HepG2 (cell line): ENCODE data around the gene RFC1. TPM values are rescaled to one million over a fixed set of nuclear protein-coding genes. Genes with fewer than 3 reads are reported as not detected.

ENCODE experiments used
- CHD2 ChIP-seq: IDR thresholded peaks from 2 replicates; pipeline ENCODE4 v1.6.1; 2011; ENCODE audit warnings: low read depth, low read length, improper control_type of control experiment
- ETV6 ChIP-seq: sonication (generic); formaldehyde crosslinking; conservative IDR thresholded peaks from 2 replicates; pipeline ENCODE4 v1.4.0; 2020; ENCODE audit warnings: missing genetic modification reagents
- FOXC1 ChIP-seq: sonication (generic); formaldehyde crosslinking; IDR thresholded peaks from 2 replicates; pipeline ENCODE4 v1.8.0; 2022; ENCODE audit warnings: mild to moderate bottlenecking, missing genetic modification reagents, borderline replicate concordance
- KDM4B ChIP-seq: sonication (generic); formaldehyde crosslinking; IDR thresholded peaks from 2 replicates; pipeline ENCODE4 v1.4.0; 2020; ENCODE audit warnings: missing genetic modification reagents
- MED13 ChIP-seq: sonication (generic); formaldehyde crosslinking; IDR thresholded peaks from 2 replicates; pipeline ENCODE4 v1.5.0; 2020; ENCODE audit warnings: missing genetic modification reagents
- MEIS2 ChIP-seq: sonication (generic); formaldehyde crosslinking; IDR thresholded peaks from 2 replicates; pipeline ENCODE4 v1.9.0; 2021; ENCODE audit warnings: mild to moderate bottlenecking, missing genetic modification reagents
- RAD21 ChIP-seq: fragments of 450-650 bp; formaldehyde crosslinking; IDR thresholded peaks from 2 replicates; pipeline ENCODE4 v1.5.0; 2020; ENCODE audit warnings: mild to moderate bottlenecking
- RAD51 ChIP-seq: fragments of 450-650 bp; IDR thresholded peaks from 2 replicates; pipeline ENCODE4 v1.6.1; 2016; ENCODE audit warnings: borderline replicate concordance
- RXRA ChIP-seq: sonication (generic); formaldehyde crosslinking; IDR thresholded peaks from 2 replicates; pipeline ENCODE4 v1.5.1; 2020; ENCODE audit warnings: missing genetic modification reagents
- SALL1 ChIP-seq: sonication (generic); formaldehyde crosslinking; IDR thresholded peaks from 2 replicates; pipeline ENCODE4 v1.8.0; 2022; ENCODE audit warnings: mild to moderate bottlenecking, missing genetic modification reagents
- SIN3B ChIP-seq: fragments of 150-350 bp; IDR thresholded peaks from 2 replicates; pipeline ENCODE4 v1.6.1; 2014; ENCODE audit warnings: low read length
- TEAD2 ChIP-seq: sonication (generic); formaldehyde crosslinking; IDR thresholded peaks from 2 replicates; pipeline ENCODE4 v1.9.0; 2021; ENCODE audit warnings: missing genetic modification reagents
- ZBTB1 ChIP-seq: sonication (generic); formaldehyde crosslinking; IDR thresholded peaks from 2 replicates; pipeline ENCODE4 v1.4.0; 2020; ENCODE audit warnings: missing genetic modification reagents, borderline replicate concordance
- ZKSCAN8 ChIP-seq: IDR thresholded peaks from 2 replicates; pipeline ENCODE4 v1.6.1; 2016; ENCODE audit warnings: borderline replicate concordance, missing genetic modification reagents, missing compliant biosample characterization
- ZNF124 ChIP-seq: sonication (generic); formaldehyde crosslinking; IDR thresholded peaks from 2 replicates; pipeline ENCODE4 v1.4.0; 2020; ENCODE audit warnings: missing genetic modification reagents
- ZNF317 ChIP-seq: sonication (generic); formaldehyde crosslinking; IDR thresholded peaks from 2 replicates; pipeline ENCODE4 v1.5.0; 2020; ENCODE audit warnings: mild to moderate bottlenecking, missing genetic modification reagents
- ZNF34 ChIP-seq: sonication (generic); formaldehyde crosslinking; IDR thresholded peaks from 2 replicates; pipeline ENCODE4 v1.4.0; 2020; ENCODE audit warnings: mild to moderate bottlenecking, missing genetic modification reagents, borderline replicate concordance
- ZNF546 ChIP-seq: sonication (generic); formaldehyde crosslinking; conservative IDR thresholded peaks from 2 replicates; pipeline ENCODE4 v1.8.1; 2023; ENCODE audit warnings: mild to moderate bottlenecking, missing genetic modification reagents
- ZNF709 ChIP-seq: sonication (generic); formaldehyde crosslinking; IDR thresholded peaks from 2 replicates; pipeline ENCODE4 v1.5.0; 2020; ENCODE audit warnings: mild to moderate bottlenecking, missing genetic modification reagents
- ZNF746 ChIP-seq: sonication (generic); formaldehyde crosslinking; IDR thresholded peaks from 2 replicates; pipeline ENCODE4 v1.8.0; 2022; ENCODE audit warnings: mild to moderate bottlenecking, missing genetic modification reagents
- polyA plus RNA-seq, 8 experiments: library from polyadenylated mRNA; depleted of rRNA in 3 of 8; stranded (reverse) in 7 of 8; unstranded in 1 of 8; fragments of >200 nt; fragmentation: Illumina TruSeq in 4 of 8; extraction: Trizol in 4 of 8; gene quantifications; 2 replicates each; pipeline versions ENCODE4 v1.2.1 to v1.2.3, GENCODE V29; 2011 to 2016; ENCODE audit warnings: low read depth in 4 of 8, missing spikeins in 1 of 8, mixed read lengths in 1 of 8; ENCODE audit not compliant: insufficient read depth in 1 of 8
- total RNA-seq, 5 experiments: library from RNA; depleted of rRNA; stranded (reverse); fragments of >200 nt; fragmentation: Illumina TruSeq; extraction: Trizol; gene quantifications; 2 replicates each; pipeline ENCODE4 v1.2.3, GENCODE V29; 2016; ENCODE audit warnings: low read depth in 1 of 5
- TF ChIP-seq, protein P1 (sequence below): sonication (generic); formaldehyde crosslinking; IDR thresholded peaks from 2 replicates; pipeline ENCODE4 v1.4.0; 2020; ENCODE audit warnings: missing genetic modification reagents, borderline replicate concordance
- TF ChIP-seq, protein P2 (sequence below): sonication (generic); formaldehyde crosslinking; IDR thresholded peaks from 2 replicates; pipeline ENCODE4 v1.5.0; 2020; ENCODE audit warnings: mild to moderate bottlenecking, low read depth, missing genetic modification reagents, borderline replicate concordance
- TF ChIP-seq, protein P3 (sequence below): sonication (generic); formaldehyde crosslinking; IDR thresholded peaks from 2 replicates; pipeline ENCODE4 v1.8.0; 2022; ENCODE audit warnings: missing genetic modification reagents, mild to moderate bottlenecking, moderate library complexity, borderline replicate concordance
- TF ChIP-seq, protein P4 (sequence below): sonication (generic); formaldehyde crosslinking; IDR thresholded peaks from 2 replicates; pipeline ENCODE4 v1.9.0; 2021; ENCODE audit warnings: missing genetic modification reagents, mild to moderate bottlenecking, borderline replicate concordance
- TF ChIP-seq, protein P5 (sequence below): sonication (generic); formaldehyde crosslinking; IDR thresholded peaks from 2 replicates; pipeline ENCODE4 v1.5.1; 2020; ENCODE audit warnings: mild to moderate bottlenecking, missing genetic modification reagents, borderline replicate concordance

RFC1 gene
- total and polyA plus RNA-seq, 2 of the 13 experiments (the other 11 are each of a cell fraction or from before 2014, with no cell fraction given): 15.9 to 78.8 TPM

DNA sequence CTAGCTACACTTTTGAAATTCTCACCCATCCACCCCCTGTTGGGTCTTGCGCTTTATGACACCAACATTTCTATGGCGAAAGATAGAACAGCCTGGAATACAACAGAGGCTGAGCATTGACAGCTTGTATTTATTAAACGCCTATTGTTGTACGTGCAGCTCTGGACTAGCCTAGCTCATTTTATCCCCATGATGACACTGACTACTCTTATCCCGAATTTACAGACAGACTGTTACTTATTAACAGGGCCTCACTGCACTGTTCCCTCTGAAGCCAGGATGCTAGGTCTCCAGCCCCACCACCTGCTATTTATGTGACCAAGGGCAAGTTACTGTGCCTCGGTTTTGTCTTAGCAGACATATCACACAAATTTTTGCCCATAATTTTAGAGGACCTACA is 1.0 kb upstream of the RFC1 start (continued):
- TF ChIP-seq, protein P1, sequence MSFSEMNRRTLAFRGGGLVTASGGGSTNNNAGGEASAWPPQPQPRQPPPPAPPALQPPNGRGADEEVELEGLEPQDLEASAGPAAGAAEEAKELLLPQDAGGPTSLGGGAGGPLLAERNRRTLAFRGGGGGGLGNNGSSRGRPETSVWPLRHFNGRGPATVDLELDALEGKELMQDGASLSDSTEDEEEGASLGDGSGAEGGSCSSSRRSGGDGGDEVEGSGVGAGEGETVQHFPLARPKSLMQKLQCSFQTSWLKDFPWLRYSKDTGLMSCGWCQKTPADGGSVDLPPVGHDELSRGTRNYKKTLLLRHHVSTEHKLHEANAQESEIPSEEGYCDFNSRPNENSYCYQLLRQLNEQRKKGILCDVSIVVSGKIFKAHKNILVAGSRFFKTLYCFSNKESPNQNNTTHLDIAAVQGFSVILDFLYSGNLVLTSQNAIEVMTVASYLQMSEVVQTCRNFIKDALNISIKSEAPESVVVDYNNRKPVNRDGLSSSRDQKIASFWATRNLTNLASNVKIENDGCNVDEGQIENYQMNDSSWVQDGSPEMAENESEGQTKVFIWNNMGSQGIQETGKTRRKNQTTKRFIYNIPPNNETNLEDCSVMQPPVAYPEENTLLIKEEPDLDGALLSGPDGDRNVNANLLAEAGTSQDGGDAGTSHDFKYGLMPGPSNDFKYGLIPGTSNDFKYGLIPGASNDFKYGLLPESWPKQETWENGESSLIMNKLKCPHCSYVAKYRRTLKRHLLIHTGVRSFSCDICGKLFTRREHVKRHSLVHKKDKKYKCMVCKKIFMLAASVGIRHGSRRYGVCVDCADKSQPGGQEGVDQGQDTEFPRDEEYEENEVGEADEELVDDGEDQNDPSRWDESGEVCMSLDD (CRISPR knock-in tag): no peak
- TF ChIP-seq MED13 (CRISPR knock-in tag) (no peak), ZNF546 (CRISPR knock-in tag) (no peak), FOXC1 (CRISPR knock-in tag) (no peak), TEAD2 (CRISPR knock-in tag) (no peak), KDM4B (CRISPR knock-in tag) (no peak), SIN3B (no peak), ZNF34 (CRISPR knock-in tag) (no peak), ZNF746 (CRISPR knock-in tag) (no peak), ETV6 (CRISPR knock-in tag) (no peak), ZBTB1 (CRISPR knock-in tag) (no peak), RAD21 (CRISPR knock-in tag) (no peak), CHD2 (no peak), RXRA (CRISPR knock-in tag) (no peak; the same call in 1 of the 2 replicates), SALL1 (CRISPR knock-in tag) (peak; percentile 43; the same call in 1 of the 2 replicates), RAD51 (no peak), MEIS2 (CRISPR knock-in tag) (no peak), ZNF317 (CRISPR knock-in tag) (no peak), ZKSCAN8 (CRISPR knock-in tag) (peak; percentile 99), ZNF709 (no peak), ZNF124 (CRISPR knock-in tag) (no peak)
- TF ChIP-seq, protein P2, sequence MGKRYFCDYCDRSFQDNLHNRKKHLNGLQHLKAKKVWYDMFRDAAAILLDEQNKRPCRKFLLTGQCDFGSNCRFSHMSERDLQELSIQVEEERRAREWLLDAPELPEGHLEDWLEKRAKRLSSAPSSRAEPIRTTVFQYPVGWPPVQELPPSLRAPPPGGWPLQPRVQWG (CRISPR knock-in tag): no peak
- TF ChIP-seq, protein P3, sequence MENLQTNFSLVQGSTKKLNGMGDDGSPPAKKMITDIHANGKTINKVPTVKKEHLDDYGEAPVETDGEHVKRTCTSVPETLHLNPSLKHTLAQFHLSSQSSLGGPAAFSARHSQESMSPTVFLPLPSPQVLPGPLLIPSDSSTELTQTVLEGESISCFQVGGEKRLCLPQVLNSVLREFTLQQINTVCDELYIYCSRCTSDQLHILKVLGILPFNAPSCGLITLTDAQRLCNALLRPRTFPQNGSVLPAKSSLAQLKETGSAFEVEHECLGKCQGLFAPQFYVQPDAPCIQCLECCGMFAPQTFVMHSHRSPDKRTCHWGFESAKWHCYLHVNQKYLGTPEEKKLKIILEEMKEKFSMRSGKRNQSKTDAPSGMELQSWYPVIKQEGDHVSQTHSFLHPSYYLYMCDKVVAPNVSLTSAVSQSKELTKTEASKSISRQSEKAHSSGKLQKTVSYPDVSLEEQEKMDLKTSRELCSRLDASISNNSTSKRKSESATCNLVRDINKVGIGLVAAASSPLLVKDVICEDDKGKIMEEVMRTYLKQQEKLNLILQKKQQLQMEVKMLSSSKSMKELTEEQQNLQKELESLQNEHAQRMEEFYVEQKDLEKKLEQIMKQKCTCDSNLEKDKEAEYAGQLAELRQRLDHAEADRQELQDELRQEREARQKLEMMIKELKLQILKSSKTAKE (CRISPR knock-in tag): no peak
- TF ChIP-seq, protein P4, sequence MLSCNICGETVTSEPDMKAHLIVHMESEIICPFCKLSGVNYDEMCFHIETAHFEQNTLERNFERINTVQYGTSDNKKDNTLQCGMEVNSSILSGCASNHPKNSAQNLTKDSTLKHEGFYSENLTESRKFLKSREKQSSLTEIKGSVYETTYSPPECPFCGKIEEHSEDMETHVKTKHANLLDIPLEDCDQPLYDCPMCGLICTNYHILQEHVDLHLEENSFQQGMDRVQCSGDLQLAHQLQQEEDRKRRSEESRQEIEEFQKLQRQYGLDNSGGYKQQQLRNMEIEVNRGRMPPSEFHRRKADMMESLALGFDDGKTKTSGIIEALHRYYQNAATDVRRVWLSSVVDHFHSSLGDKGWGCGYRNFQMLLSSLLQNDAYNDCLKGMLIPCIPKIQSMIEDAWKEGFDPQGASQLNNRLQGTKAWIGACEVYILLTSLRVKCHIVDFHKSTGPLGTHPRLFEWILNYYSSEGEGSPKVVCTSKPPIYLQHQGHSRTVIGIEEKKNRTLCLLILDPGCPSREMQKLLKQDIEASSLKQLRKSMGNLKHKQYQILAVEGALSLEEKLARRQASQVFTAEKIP (CRISPR knock-in tag): no peak
- TF ChIP-seq, protein P5, sequence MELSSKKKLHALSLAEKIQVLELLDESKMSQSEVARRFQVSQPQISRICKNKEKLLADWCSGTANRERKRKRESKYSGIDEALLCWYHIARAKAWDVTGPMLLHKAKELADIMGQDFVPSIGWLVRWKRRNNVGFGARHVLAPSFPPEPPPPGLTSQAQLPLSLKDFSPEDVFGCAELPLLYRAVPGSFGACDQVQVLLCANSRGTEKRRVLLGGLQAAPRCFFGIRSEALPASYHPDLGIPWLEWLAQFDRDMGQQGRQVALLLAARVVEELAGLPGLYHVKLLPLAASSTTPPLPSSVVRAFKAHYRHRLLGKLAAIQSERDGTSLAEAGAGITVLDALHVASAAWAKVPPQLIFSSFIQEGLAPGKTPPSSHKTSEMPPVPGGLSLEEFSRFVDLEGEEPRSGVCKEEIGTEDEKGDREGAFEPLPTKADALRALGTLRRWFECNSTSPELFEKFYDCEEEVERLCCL (CRISPR knock-in tag): no peak
